ENCODE results near the gene SHOC2.

SHOC2 gene

GRCh38 chr10:110944792-110945396 is 25.5 kb downstream of the SHOC2 start:
- in situ Hi-C loops (cut with HindIII; ENCODE audit: low sequenced_read_pairs) = no loop called here

GRCh38 chr10:110946496-110946895 is 27.1 kb downstream of the SHOC2 start:
- in situ Hi-C loops (cut with HindIII; ENCODE audit: low sequenced_read_pairs) = no loop called here

- in situ Hi-C loops (cut with HindIII; ENCODE audit: low sequenced_read_pairs) = no loop called here
Observed at GRCh38 chr10:110947061-110947595, 27.7 kb downstream of the SHOC2 start.

- in situ Hi-C loops (cut with HindIII; ENCODE audit: low sequenced_read_pairs) = no loop called here
Observed at GRCh38 chr10:110951381-110951780, 32.0 kb downstream of the SHOC2 start.

GRCh38 chr10:110957606-110958005 is 38.2 kb downstream of the SHOC2 start:
- in situ Hi-C loops (cut with HindIII; ENCODE audit: low sequenced_read_pairs) = no loop called here

GRCh38 chr10:110959379-110960332 is 40.3 kb downstream of the SHOC2 start:
- in situ Hi-C loops (cut with HindIII; ENCODE audit: low sequenced_read_pairs) = no loop called here

GRCh38 chr10:110960333-110960712 is 40.9 kb downstream of the SHOC2 start:
- in situ Hi-C loops (cut with HindIII; ENCODE audit: low sequenced_read_pairs) = no loop called here

- in situ Hi-C loops (cut with HindIII; ENCODE audit: low sequenced_read_pairs) = no loop called here
Observed at GRCh38 chr10:110962443-110962842, 43.0 kb downstream of the SHOC2 start.

GRCh38 chr10:110963162-110963561 is 43.8 kb downstream of the SHOC2 start:
- in situ Hi-C loops (cut with HindIII; ENCODE audit: low sequenced_read_pairs) = no loop called here

- in situ Hi-C loops (cut with HindIII; ENCODE audit: low sequenced_read_pairs) = no loop called here
Observed at GRCh38 chr10:110964681-110965080, 45.3 kb downstream of the SHOC2 start.

GRCh38 chr10:110965216-110965615 is 45.8 kb downstream of the SHOC2 start:
- in situ Hi-C loops (cut with HindIII; ENCODE audit: low sequenced_read_pairs) = no loop called here

- in situ Hi-C loops (cut with HindIII; ENCODE audit: low sequenced_read_pairs) = no loop called here
Observed at GRCh38 chr10:110966146-110966545, 46.7 kb downstream of the SHOC2 start.

GRCh38 chr10:110967009-110967630 is 47.7 kb downstream of the SHOC2 start:
- in situ Hi-C loops (cut with HindIII; ENCODE audit: low sequenced_read_pairs) = no loop called here

GRCh38 chr10:110967645-110968044 is 48.2 kb downstream of the SHOC2 start:
- in situ Hi-C loops (cut with HindIII; ENCODE audit: low sequenced_read_pairs) = no loop called here

- in situ Hi-C loops (cut with HindIII; ENCODE audit: low sequenced_read_pairs) = no loop called here
Observed at GRCh38 chr10:110969183-110969582, 49.8 kb downstream of the SHOC2 start.

GRCh38 chr10:110971638-110972037 is 52.2 kb downstream of the SHOC2 start:
- in situ Hi-C loops (cut with HindIII; ENCODE audit: low sequenced_read_pairs) = no loop called here

- in situ Hi-C loops (cut with HindIII; ENCODE audit: low sequenced_read_pairs) = no loop called here
Observed at GRCh38 chr10:110972231-110973134, 53.1 kb downstream of the SHOC2 start.

GRCh38 chr10:110973400-110973799 is 54.0 kb downstream of the SHOC2 start:
- in situ Hi-C loops (cut with HindIII; ENCODE audit: low sequenced_read_pairs) = no loop called here

GRCh38 chr10:110976577-110976976 is 57.2 kb downstream of the SHOC2 start:
- in situ Hi-C loops (cut with HindIII; ENCODE audit: low sequenced_read_pairs) = no loop called here

- in situ Hi-C loops (cut with HindIII; ENCODE audit: low sequenced_read_pairs) = no loop called here
Observed at GRCh38 chr10:110977662-110978061, 58.3 kb downstream of the SHOC2 start.
